Measurements from ENCODE around the gene CLEC16A.

Gene CLEC16A

DNA sequence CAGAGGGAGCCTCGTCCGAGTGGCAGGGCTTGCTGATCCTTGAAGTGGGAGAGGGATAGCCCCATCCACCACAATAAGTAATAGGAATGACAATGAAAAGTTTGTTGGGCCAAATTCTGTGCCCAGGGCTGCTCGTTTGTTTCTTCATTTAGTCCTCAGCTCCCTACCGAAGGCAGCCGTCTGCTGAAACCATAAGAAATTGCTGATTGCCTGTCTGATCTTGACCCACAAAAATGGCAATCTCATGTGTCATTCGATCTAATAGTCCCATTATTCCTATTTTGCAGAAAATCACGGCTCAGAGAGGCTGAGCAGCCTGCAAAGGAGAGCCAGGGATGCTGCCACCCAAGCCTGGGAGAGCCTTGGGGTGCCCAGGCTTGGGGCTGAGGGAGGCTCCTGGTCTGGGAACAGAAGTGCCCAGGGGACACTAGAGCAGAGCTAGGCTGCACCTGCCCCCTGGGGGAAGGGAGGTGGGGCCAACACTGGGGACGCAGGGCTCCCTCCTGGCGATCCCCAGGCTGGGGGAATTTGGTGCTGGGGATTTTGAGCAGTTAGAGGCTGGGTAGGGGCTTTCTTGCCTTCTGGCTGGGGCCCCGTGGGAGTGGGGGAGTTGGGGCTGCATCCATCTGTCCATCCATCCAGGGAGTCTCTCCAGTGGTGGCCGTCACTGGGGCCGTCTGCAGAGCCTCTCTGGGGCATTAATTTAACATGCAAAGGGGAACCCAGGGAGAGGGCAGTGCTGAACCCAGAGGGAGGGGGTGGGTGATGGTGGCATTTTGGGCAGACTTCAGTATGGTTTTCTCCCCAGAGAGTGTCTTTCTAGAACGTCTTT is 258.1 kb downstream of the CLEC16A start:
- DNase-seq (ENCODE audit: low read depth, low spot score), result no peak
- ChIA-PET POLR2A (interaction anchor here (0.9 to 2.2 kb wide), 2 partner anchors 54 to 130 kb away, joined by 3 to 16 read pairs; partner anchors contain the start of gene SOCS1), CTCF (interaction anchor here (0.9 to 1.7 kb wide), 3 partner anchors 14 to 231 kb away, joined by 3 to 5 read pairs (median 4); partner anchors contain the start of gene SOCS1)
- TF ChIP-seq, protein P1, sequence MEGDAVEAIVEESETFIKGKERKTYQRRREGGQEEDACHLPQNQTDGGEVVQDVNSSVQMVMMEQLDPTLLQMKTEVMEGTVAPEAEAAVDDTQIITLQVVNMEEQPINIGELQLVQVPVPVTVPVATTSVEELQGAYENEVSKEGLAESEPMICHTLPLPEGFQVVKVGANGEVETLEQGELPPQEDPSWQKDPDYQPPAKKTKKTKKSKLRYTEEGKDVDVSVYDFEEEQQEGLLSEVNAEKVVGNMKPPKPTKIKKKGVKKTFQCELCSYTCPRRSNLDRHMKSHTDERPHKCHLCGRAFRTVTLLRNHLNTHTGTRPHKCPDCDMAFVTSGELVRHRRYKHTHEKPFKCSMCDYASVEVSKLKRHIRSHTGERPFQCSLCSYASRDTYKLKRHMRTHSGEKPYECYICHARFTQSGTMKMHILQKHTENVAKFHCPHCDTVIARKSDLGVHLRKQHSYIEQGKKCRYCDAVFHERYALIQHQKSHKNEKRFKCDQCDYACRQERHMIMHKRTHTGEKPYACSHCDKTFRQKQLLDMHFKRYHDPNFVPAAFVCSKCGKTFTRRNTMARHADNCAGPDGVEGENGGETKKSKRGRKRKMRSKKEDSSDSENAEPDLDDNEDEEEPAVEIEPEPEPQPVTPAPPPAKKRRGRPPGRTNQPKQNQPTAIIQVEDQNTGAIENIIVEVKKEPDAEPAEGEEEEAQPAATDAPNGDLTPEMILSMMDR (IDR thresholded peaks at IDR 0.05; ENCODE audit: insufficient read depth, low read length, missing control alignments), result no peak
- peak overlapping the region; percentile 6; the same call in 1 of the 2 replicates for H3K4me3 ChIP-seq (ENCODE audit: low read depth, low read length)

DNA sequence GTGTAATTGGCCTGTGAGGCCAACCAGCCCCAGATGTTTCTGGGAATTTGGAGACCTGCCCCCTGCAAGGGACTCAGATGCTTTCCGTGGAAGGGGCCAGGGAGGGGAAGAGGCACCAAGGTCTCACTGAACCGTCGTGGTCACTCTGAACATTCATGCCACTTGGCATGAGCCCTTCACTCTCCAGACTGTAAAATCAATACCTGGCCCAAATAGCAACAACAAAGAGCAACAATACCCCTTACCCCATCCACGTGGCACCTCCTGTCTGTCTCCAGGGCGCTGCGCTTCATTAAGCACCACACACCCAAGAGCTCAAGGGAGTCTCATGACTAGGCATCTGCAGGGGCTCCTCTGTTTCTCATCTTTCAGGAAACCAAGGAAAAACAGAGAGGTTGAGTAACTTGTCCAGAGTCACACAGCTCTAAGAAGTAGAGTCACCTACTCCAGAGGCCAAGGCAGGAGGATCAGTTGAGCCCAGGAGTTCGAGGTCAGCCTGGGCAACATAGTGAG is 258.8 kb downstream of the CLEC16A start:
- POLR2A ChIA-PET, result no interaction called here
- TF ChIP-seq, protein P1 (IDR thresholded peaks at IDR 0.05; ENCODE audit: insufficient read depth, low read length, missing control alignments), result no peak
- H3K4me3 ChIP-seq (ENCODE audit: low read depth, low read length), result no peak overlapping the region
- CTCF ChIA-PET, result interaction anchor here (0.9 to 1.5 kb wide), 2 partner anchors 13 to 232 kb away, joined by 3 to 5 read pairs; no protein-coding TSS in a partner anchor
- no peak for DNase-seq (ENCODE audit: low read depth, low spot score)

DNA sequence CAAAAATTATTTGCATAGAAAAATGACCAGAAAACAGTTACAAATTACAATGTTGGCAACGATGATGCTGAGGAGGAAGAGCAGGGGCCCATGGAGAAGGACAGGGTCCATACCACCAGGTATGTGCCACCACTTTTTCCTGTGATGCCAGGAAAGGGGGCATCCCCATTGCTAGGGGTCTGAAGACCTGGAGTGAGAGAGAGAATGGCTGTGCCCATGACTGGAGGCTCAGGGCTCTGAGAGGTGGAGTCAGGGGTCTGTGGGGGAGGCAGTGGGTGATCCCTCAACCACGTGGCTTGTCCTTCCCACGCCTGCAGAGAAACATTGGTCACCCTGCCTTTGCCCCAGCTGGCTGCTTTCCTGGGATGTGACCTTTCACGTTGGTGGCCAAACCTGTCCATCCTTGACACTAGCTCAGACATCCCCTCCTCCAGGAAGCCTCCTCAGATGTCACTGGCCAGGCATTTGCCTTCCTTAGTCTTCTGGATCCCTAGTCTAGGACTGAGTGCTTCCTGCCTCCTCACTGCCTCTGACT is 260.2 kb downstream of the CLEC16A start:
- no peak for DNase-seq (ENCODE audit: low read depth, low spot score)
- TF ChIP-seq, protein P1 (IDR thresholded peaks at IDR 0.05; ENCODE audit: insufficient read depth, low read length, missing control alignments), result no peak
- ChIA-PET POLR2A (no interaction called here), CTCF (interaction anchor here (5.2 kb wide), 1 partner anchor 13 kb away, joined by 21 read pairs; no protein-coding TSS in a partner anchor)
- H3K4me3 ChIP-seq (ENCODE audit: low read depth, low read length), result no peak overlapping the region

DNA sequence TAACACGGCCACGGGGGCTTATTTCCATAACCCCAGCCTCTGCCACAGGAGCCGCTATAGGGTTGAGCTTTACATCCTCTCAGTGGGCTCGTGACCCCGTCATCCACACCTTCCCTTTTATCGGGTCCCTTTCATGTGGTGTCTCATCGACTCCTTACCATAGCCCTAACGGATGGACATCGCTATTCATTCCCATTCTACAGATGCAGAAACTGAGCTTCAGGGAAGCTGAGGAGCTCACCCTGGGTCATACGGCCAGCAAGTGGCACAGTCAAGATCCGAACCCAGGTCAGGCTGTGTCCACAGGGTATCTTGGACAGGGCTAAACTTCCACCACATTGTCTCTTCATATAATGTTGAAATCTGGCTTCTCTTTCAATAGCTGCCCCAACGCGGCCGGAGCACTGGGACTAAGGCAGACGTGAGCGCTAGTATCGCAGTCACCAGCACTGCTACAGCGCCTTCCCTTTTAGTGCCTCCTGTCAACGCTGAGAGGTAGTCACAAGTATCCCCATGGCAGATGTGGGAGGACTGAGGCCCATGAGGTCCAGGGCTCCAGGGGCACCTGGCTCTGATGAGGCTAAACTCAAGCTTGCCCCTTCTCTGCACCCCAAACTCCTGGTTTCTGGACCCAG is 260.8 kb downstream of the CLEC16A start:
- ChIA-PET CTCF (interaction anchor here (1.7 to 5.2 kb wide), 3 partner anchors 13 to 242 kb away, joined by 4 to 21 read pairs (median 5); no protein-coding TSS in a partner anchor), POLR2A (no interaction called here)
- TF ChIP-seq, protein P1 (IDR thresholded peaks at IDR 0.05; ENCODE audit: insufficient read depth, low read length, missing control alignments), result no peak

DNA sequence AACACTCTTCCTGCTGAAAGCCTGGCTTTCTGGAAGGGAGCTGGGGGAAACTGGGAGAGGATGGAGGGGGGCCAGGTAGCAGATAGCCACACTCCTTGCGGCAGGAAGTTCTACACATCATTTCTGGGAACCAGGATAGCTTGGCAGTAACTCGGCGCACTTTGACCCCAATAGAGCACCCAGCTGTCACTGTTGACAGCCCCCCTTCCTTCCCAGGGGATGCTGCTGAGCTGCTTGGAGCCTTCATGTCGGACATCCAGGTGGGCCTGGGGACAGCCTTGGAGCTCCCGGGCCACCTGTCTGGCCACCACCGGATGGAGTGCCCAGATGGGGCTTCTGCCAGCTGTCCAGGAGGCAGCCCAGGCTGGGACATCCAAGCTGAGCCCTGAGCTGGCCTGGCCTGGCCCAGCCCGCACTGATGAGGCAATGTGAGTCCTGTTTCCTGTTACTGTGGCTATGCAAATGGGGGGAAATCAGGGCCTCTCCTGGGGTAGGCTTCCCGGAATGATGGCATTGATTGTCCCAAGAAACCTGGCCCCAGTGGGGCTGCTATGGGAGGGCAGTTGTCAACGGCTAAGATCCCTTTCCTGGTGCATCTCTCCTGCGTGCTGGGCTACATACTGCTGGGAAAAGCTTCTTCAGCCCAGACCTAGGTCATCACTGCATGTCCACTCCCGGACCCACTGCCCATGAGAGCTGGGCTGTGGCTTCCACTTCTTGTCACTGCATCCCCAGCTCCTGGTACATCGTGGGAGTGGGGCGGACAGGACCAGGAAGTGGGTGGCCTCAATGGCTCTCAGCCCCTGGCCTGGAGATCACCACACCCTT is 261.6 kb downstream of the CLEC16A start:
- TF ChIP-seq, protein P1 (IDR thresholded peaks at IDR 0.05; ENCODE audit: insufficient read depth, low read length, missing control alignments), result no peak
- POLR2A ChIA-PET, result no interaction called here
- H3K4me3 ChIP-seq (ENCODE audit: low read depth, low read length), result no peak overlapping the region
- CTCF ChIA-PET, result interaction anchor here (1.7 to 5.2 kb wide), 3 partner anchors 12 to 243 kb away, joined by 4 to 21 read pairs (median 5); no protein-coding TSS in a partner anchor
- DNase-seq (ENCODE audit: low read depth, low spot score), result no peak

More for the DNA sequence above, 260.8 kb downstream of the CLEC16A start:
- H3K4me3 ChIP-seq (ENCODE audit: low read depth, low read length), result no peak overlapping the region
- DNase-seq (ENCODE audit: low read depth, low spot score), result no peak
